Stimulated activated CD4-positive, alpha-beta T cell treated with anti-CD3 and anti-CD28 coated beads, Interleukin-4, amount 100 ng/mL, for 24 hours (primary cell): Measurements from ENCODE around the gene PACSIN1.
"Not testable (repeated sequence)": the region's sequence is repeated elsewhere in the genome, so short reads cannot be mapped to it uniquely, and the experiment has no call there.

Experiments
- DNase-seq: peaks from one replicate; pipeline ENCODE4 v3.0.0-alpha.2; 2020

Gene PACSIN1

GRCh38 chr6:34457742-34458735, 7.8 kb upstream of the PACSIN1 start:
- no peak for DNase-seq

- peak; percentile 59 for DNase-seq
These were observed 5.8 kb upstream of the PACSIN1 start for GRCh38 chr6:34459899-34460593.

GRCh38 chr6:34460796-34461507, 4.9 kb upstream of the PACSIN1 start:
- DNase-seq = no peak

- DNase-seq = no peak
These were observed 3.9 kb upstream of the PACSIN1 start for GRCh38 chr6:34462010-34462409.

GRCh38 chr6:34462551-34462971, 3.3 kb upstream of the PACSIN1 start:
- DNase-seq = no peak

GRCh38 chr6:34463299-34463698, 2.6 kb upstream of the PACSIN1 start:
- no peak for DNase-seq

GRCh38 chr6:34463849-34464248, 2.0 kb upstream of the PACSIN1 start:
- DNase-seq = no peak

GRCh38 chr6:34466242-34467185, 638 bp downstream of the PACSIN1 start:
- no peak for DNase-seq

GRCh38 chr6:34468378-34468892, 2.6 kb downstream of the PACSIN1 start:
- no peak for DNase-seq

- DNase-seq = no peak
These were observed 3.6 kb downstream of the PACSIN1 start for GRCh38 chr6:34469499-34469898.

GRCh38 chr6:34472425-34472824, 6.5 kb downstream of the PACSIN1 start:
- no peak for DNase-seq

GRCh38 chr6:34473967-34474366, 8.1 kb downstream of the PACSIN1 start:
- DNase-seq = no peak

- DNase-seq = no peak
These were observed 8.9 kb downstream of the PACSIN1 start for GRCh38 chr6:34474754-34475153.

GRCh38 chr6:34475238-34475682, 9.4 kb downstream of the PACSIN1 start:
- DNase-seq = no peak

GRCh38 chr6:34475767-34476328, 10.0 kb downstream of the PACSIN1 start:
- no peak for DNase-seq

GRCh38 chr6:34476447-34476846, 10.6 kb downstream of the PACSIN1 start:
- DNase-seq = no peak

- no peak for DNase-seq
These were observed 11.0 kb downstream of the PACSIN1 start for GRCh38 chr6:34476921-34477320.

- DNase-seq = no peak
These were observed 12.9 kb downstream of the PACSIN1 start for GRCh38 chr6:34478796-34479195.

- not testable (repeated sequence) for DNase-seq
These were observed 17.9 kb downstream of the PACSIN1 start for GRCh38 chr6:34483781-34484180.

GRCh38 chr6:34484391-34484790, 18.5 kb downstream of the PACSIN1 start:
- DNase-seq = no peak

GRCh38 chr6:34484899-34485298, 19.0 kb downstream of the PACSIN1 start:
- DNase-seq = peak; percentile 77
